Stimulated activated CD8-positive, alpha-beta memory T cell treated with anti-CD3 and anti-CD28 coated beads, Interleukin-4, amount 100 ng/mL, for 4 hours (primary cell): ENCODE measurements around the gene SYT15B.
"Not testable (repeated sequence)": the region's sequence is repeated elsewhere in the genome, so short reads cannot be mapped to it uniquely, and the experiment has no call there.

ENCODE experiments used
- DNase-seq, 2 donors: peaks; one replicate each; pipeline ENCODE4 v3.0.0-alpha.2; 2020; ENCODE audit warnings: low read depth in 2 of 2, low spot score in 1 of 2

The SYT15B gene

DNA sequence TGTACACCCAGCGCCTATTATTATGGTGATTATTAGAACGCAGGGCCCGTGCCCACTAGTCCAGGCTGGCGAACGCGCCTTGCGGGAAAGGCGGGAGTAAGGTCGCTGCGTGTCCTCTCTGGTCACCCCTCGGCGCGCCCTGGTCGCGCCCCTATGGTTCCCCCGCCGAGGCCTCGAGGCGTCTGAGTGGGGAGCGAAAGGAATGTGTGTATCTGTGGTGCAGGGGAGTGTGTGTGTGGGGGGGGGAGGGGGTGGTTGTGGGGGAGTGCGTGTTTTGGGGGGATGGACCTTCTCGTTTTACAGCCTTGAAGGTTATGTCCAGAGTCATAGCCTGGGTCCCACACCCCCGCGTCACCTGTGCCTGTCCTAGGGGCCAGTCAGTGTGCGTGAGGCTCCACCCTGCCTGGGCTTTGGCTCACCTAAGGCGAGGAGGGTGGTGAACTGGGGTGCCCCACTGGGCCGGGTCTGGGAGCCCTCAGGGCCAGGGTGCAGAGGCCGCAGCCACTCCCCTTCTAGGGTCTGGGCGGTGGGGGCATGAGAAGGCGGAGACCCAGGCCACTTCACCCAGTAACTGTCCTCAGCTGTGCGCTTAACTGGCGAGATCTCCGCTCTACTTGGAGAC is at the start of gene SYT15B:
SYT15B (minus strand) TSS at position 39 of the 622 bp plus-strand sequence. CDS start 952 bp downstream, outside the sequence.
- DNase-seq = not testable (repeated sequence)

DNA sequence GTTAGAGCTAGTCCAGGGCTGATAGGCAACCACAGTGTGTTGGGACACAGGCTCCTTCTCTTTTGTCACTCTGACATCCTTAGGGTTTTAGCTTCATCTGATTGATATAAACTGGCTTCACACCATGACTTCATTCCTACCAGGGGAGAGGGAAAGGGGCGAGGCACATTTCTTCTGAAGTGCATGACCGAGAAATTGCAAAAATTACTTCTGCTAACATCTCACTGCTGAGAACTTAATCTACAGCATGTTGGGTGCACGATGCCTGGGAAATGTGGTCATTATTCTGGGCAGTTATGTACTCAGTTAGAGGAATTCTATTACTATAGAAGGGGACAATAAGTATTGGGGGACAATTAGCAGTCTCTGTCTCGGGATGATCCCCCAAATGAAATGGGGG is 16.2 kb upstream of the SYT15B start:
- DNase-seq = not testable (repeated sequence)

DNA sequence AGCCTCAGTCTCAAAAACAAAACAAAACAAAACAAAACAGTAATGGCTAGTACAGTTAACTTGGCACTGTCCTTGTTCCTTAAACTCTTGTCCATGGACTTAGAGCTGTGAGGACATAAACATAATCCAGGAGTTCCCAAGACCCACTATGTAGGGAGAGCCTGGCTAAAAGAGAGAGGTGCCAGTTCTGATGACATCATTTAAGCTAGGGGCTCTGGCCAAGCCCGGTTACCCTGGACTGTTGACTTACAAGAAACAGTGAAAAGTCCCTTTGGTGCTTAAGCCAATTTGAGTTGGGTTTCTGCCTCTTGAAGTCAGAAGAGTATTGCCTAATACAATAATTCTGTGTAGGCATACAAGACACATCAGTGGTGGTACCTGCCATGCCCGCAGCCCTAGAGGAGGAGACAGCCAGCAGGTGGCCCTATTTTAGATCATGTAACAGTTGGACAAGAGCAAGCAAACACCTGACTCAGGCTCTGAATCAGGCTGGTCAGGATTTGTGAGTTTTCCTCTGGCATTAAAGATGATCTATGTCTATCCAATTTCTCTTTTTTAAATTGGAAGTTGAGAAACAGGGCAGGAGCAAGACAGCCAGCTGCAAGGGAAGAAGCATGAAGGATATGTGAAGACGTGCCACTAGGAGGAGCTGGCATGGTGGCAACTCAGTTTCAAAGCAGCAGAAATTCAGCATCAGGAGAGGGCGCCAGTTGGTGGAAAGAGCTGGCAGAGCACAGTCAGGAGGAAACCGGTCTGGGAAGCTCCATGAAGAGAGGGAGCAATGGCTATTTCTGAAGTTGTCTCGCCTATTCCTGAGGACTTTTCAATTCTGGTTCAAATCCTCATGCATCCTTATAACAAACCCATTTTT is 12.2 kb upstream of the SYT15B start:
- DNase-seq = not testable (repeated sequence)

DNA sequence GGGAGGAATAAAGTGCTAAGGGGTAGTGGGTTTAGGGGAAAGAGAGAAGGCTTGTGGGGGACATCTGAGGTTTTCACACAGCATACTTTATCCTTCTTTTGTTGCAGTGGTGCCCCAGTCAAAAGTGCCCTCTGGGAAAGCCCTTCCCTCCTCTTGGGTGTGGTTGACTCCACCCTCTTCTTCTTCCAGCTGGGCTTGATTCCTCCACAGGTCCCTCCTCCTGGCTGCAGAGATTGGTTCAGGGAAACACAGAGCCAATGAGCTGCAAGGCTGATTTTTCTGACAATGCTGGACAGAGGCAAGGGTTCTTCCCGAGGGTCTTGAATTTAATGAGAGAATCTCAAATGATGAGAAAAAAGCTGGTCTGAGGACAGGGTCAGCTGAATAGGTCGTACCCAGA is 7.4 kb upstream of the SYT15B start:
- DNase-seq = not testable (repeated sequence)

DNA sequence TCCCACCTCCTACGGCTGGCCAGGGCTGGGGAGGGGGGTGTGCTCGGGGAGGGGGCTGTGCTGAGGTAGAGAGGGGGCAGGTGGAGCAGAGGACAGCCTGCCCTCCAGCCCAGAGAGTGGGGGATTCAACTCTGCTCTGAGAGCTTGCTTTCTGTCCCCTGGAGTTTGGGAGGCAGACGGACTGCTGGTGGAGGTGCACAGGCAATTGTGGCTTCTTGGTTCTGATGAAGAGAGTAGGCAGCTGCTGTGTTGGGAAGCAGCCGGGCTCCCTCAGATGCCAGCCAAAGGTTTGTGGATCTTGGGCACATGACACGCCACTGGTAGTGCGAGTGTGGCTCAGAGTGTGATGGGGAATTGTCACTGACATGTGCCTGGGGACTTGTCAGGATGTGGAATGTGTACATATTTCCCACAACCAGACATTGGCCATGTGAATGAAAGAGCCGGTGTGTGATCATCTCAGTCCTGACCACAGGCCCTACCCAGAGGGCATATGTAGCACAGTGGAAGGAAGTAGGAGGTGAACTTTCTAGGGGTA is 5.3 kb upstream of the SYT15B start:
- not testable (repeated sequence) for DNase-seq

DNA sequence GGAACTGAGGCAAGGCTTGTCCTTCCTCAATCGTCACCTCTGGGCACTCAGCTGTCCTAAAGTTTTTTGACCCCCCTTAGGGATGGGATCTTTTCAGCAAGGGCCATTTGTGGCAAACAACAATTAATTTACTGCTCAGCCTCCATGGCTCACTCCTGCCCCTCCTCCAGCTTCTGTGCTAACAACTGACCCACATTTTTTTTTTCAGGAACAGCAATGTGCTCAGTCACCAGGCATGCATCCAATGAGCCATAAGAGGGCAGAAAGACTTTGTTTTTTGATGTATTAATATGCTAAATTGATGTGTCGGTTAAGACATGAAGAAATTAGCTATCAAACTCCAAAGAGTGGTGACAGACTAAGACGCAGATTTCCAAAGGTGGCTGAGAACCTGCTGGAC is 4.7 kb upstream of the SYT15B start:
- DNase-seq = not testable (repeated sequence)

DNA sequence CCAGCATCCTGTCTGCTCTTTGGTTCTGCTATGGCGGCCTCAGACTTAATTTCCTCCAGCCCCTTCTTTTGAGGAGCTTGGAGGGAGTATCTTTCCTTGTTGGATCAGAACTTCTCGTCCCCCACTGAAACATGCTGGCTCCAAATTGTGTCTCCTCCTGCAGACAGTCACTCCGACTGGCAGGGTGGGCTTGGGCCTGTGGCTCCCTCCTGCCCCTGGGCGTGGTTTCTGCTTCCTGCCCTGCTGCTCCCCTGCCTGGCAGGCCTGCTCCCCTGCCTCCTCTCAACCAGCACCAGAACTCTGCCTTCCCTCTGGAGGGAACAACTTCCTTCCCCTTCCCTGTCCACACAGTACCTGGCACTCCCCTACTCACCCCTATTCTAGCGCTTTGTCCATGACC is 3.8 kb upstream of the SYT15B start:
- not testable (repeated sequence) for DNase-seq

DNA sequence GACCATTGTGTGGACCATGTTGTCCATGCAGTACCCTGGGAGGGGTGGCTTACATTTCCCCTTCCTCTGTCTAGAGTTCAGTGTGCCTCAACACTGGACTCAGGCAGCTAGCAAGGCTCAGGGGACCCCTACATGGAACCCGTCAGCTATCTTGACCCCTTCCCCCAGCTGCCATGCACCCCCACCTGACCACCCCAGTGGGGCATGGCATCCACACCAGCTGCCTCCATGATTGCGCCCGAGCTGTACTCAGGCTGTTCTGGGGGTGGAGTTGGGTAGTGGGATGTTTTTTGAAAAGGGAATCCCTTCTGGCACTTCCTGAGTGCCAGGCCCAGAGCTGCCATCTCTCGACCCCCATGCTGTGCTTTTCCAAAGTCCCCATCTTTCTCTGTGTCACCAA is 1.8 kb upstream of the SYT15B start:
- not testable (repeated sequence) for DNase-seq

DNA sequence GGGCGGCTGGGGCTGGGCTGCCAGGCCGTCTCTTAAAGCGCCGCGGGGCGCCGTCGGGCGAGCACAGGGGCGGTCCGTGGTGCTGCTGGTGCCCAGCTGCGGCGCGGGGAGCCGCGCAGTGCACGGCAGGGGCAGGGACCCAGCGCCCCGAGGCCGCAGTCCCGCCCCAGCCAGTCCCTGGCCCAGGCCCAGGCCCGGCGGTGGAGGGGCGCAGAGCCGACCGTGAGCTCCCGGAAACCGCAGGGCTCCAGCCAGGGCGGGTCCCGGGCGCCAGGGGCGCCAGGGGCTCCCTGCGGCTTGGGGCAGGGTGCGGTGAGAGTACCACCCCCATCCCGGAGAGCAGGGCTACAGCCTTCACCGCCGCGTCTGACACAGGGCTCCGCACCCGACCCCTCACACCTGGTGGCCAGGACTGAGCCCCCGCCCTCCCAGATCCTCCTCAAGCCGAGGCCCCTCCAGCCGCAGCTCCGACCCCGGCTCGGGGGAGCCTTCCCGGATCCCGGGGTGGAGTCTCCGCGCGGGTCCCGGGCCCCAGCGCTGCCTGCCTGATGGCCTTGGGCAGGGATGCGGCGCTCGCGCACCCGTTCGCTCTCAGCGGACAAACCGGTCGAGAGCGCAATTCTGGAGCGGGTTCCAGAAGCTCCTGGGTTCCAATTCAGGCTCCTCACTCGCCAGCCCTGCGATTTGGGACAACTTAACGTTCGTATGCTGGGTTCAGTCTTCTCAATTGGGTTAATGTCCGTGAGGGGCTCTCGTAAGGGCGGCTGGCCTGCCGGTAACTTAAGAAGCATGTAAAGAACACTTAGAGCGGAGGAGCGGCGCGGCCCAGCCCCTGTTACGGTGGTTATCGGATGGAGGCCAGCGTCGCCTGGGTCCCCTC is 478 bp downstream of the SYT15B start:
- not testable (repeated sequence) for DNase-seq

DNA sequence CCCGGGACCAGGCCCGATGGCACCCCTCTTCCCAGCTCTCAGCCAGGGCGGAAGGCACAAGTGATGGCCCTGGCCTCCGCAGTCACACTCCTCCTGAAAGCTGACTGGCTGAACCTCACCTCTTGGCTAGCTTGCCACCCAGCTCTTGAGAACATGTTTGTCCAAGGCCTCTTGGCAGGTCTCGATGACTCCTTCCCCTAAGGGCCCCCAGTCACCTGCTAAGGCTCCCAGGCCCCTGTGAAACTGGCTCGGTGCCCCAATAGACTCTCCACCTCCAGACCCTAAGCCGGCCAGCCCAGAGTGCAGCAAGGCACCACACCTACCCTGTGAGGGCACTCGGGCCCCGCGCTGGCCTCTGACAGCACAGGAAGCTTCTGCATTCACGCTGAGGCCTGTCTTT is 4.5 kb downstream of the SYT15B start:
- not testable (repeated sequence) for DNase-seq

DNA sequence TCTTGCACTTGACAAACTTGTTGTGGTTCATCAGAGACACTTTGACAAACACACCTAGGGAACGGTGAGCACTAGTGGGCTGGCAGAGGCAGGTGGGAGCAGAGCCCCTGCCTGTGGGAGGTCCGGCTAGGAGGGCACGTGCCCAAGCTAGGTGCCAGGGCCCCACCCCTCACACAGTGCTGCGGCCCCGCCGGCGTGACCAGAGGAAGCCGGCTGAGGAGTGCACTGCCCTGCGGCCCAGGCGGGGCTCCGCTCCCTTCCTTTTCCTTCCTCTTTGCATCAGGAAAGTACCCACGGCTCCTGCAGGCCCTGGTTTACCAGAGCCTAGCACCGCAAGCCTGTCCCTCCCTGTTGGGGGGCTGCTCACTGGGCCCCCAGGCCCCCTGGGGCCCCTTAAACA is 7.2 kb downstream of the SYT15B start:
- not testable (repeated sequence) for DNase-seq

DNA sequence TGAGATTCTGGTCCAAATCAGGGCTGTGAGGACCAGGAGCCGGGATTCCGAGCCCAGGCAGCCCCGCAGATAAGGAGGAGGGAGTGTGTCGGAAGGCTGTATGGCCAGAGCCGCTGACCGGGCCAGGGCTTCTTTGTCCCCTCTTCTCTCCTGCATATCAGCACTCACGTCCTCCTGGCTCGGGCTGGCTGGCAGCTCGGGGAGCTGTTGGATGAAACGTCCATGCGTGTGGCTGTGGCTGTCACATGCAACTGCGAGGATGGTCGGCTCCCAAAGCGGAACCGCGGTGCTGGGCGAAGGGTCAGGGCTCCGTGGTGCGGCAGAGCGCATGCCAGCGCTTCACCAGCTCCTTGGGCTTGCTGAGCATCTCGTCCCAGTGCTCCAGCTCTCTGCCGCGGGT is 9.5 kb downstream of the SYT15B start:
- not testable (repeated sequence) for DNase-seq

DNA sequence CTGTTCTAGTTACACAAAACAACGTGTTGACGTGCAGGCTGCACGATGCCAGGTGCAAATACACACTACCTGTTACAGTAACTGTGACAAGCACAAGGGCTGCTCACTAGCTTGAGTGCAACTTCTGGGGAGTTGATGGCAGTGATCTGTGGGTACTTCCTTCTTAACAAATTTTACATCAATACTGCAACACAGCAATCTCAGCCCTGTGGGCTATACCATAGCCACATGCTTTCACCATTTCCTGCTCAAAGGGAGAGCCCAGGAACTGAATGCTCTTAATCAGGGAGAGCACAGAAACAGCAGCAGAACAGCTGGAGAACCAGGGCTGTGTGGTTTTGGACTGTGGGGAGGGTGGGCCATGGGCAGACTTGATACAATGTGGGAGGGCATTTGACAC is 10.2 kb downstream of the SYT15B start:
- DNase-seq = not testable (repeated sequence)

DNA sequence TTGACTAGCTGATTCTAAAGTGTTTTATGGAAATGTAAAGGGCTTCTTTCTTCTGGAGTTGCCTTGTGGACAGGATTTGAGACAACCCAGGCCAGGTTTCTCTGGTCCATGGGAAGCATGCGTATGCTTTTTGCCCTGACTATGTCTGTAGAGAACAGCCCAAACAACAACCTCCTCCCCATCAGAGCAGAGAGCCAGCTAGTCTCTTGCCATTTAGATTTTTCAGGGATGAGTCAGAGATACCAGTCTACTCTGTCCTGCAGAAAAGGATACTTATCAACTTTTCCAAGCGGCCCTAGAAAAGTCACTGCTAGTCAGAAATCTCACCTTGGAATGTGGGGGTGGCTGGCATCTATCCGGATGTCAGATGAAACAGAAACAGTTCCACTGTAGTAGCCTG is 11.6 kb downstream of the SYT15B start:
- not testable (repeated sequence) for DNase-seq

DNA sequence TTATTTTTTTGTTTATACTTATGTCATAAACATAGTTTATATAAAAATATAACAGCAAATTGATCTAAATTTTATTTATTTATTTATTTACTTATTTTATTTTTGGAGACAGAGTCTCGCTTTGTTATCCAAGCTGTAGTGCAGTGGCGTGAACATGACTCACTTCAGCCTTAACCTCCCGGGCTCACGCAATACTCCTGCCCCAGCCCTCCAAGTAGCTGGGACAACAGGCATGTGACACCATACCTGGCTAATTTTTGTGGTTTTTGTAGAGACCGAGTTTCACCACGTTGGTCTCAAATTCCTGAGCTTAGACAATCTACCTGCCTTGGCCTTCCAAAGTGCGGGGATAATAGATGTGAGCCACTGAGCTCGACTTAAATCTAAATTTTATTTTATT is 13.0 kb downstream of the SYT15B start:
- DNase-seq = not testable (repeated sequence)

DNA sequence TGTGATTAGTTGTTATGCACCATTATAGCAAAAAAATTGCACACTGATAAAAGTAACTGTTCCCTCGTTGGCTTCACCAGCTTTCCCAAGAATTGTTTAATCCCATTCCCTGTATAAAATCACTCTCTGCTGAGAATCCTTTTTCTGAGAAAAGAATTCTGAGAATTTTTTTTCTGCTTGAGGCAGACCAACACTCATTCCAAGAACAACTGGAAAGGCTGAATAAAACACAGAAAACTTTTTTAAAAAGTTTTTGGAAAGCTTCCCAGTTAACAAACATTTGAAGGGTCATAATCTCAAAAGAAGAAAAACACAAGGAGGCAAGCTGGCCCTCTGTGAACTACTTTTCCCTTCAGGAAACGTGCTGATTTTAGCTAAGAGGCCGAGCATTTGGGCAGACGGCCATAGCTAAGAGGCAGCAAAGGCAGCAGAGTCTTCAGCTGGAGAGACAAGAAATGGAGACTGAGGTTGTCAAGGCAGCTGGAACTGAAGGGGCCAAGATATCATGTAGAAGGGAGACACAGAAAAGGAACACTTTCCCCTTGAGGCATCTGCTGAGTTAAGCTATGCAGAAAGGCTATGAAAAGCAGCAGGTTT is 16.5 kb downstream of the SYT15B start:
- not testable (repeated sequence) for DNase-seq

DNA sequence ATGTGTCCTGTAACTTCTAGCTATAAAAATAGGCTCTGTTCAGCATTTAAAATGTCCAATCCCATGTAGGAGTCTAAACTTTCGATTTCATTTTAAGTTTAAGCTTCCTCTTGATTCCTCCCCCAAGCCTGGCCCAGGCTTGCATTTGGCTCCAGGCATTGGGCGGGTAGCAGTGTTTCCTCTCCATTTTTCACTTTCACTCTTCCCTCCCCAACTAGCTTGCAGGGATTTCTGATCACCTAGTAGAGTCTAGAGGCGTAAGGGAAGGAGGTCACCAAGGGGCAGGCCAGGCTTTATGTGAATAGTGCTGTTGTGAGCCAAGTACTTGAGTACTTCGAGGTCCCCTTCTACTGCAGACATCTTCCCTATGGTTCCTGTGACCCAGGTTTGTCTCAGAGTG is 18.5 kb downstream of the SYT15B start:
- DNase-seq = not testable (repeated sequence)

DNA sequence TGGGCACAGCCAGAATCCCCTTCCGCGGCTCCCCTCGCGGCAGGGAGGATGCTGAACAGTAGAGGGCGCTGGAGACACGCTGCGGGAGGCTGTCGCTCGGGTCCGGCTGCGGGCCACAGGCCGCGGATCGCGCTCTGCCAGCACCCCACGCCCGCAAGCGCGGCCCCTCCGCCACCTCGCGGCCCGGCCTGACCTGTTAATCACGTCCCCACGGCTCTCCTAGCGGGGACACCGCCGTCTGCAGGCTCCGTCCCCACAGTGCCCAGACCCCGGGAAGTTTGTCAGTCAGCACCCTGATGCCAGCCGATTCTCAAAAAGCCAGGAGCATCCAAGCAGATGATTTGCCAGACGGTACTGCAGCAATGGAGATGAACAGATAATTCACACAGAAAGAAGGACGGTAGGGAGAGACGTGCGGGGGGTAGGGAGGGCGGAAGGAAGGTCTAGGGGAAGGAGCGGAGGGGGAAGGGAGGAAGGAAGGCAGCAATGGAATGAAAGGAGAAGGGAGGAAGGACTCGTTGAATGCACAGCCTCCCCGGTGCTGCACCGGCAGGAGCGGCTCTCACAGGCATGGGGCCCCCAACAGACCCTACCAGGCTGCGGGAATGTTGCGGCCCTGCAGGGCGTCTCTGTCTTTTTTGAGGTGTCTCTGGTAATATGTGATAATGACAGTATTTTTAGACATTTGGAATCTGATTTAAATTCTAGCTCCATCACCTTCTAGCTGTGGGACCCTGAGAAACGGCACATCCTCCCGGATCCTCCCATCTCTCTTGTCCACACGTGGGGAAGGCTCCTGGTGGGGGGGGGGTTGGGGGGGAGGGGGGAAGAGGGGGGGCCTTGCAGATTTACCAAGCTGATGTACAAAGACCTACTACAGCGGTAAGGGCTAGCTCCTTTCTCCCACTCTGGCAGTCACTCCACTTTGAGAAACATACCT is 19.5 kb downstream of the SYT15B start:
- not testable (repeated sequence) for DNase-seq

DNA sequence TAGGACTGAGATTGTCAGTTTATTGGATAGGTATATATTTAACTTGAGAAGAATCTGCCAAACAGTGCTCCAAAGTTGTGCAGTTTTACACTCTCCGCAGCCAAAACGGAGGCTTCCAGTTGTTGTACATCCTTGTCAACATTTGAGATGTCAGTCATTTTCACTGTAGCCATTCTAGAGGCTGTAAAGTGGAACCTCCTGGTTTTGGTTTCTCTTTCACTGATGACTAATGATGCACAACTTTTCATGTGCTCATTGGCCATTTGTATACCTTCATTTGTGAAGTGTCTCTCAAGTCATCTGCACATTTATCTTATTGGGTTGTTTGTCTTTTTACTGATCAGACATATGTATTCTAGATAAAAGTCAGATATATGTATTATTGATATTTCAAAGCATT is 22.5 kb downstream of the SYT15B start:
- DNase-seq = not testable (repeated sequence)

DNA sequence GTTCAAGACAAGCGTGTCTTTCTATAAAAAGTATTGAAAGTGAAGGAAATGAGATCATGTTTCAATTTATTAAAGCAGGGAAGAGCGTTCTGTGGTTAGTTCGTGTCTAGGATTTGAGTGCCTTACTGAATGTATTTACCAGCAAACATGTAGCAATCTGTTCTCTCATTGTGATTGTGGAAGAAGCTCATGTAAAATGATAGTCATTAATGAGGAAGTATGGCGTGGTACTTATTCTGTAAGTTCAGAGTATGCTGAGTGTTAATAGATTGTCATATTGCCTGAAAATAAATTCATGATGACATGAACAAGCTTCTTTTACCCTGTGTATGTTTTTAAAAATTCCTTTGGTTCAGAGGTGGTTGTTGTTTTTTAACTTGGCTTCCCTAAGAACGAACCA is 32.5 kb downstream of the SYT15B start:
- DNase-seq = not testable (repeated sequence)
